Astrocyte (in vitro differentiated cells and primary cell): Measurements from ENCODE around the gene ULBP1. TPM values are rescaled to one million over a fixed set of nuclear protein-coding genes. Genes with fewer than 3 reads are reported as not detected.

ENCODE experiments used
- DNase-seq: peaks from one replicate; pipeline ENCODE4 v3.0.0-alpha.2; 2010; ENCODE audit warnings: low read depth
- FAIRE-seq: peaks from 2 replicates; lab custom pipeline; 2011; peaks lifted over from hg19 to GRCh38; lab: Jason Lieb, UNC
- H2AFZ ChIP-seq: 2 replicates; pipeline ENCODE4 v1.6.0; 2012; ENCODE audit warnings: low read depth, low read length, inconsistent platforms
- H3K27ac ChIP-seq: 2 replicates; pipeline ENCODE4 v1.5.1; 2011; ENCODE audit warnings: low read depth, low read length, inconsistent platforms
- H3K27me3 ChIP-seq: 2 replicates; pipeline ENCODE4 v1.6.0; 2011; ENCODE audit warnings: low read length, inconsistent platforms; ENCODE audit not compliant: insufficient read depth
- H3K36me3 ChIP-seq: 2 replicates; pipeline ENCODE4 v1.5.1; 2011; ENCODE audit warnings: low read length, inconsistent platforms; ENCODE audit not compliant: insufficient read depth
- H3K4me1 ChIP-seq: 2 replicates; pipeline ENCODE4 v1.5.1; 2011; ENCODE audit warnings: low read length, inconsistent platforms; ENCODE audit not compliant: insufficient read depth
- H3K4me2 ChIP-seq: 2 replicates; pipeline ENCODE4 v1.6.0; 2012; ENCODE audit warnings: low read length, inconsistent platforms
- H3K4me3 ChIP-seq: 2 replicates; pipeline ENCODE4 v1.5.1; 2011; ENCODE audit warnings: low read depth, mild to moderate bottlenecking, low read length, inconsistent platforms; ENCODE audit not compliant: insufficient read depth
- H3K79me2 ChIP-seq: 2 replicates; pipeline ENCODE4 v1.6.0; 2012; ENCODE audit warnings: mild to moderate bottlenecking, low read length, inconsistent platforms; ENCODE audit not compliant: insufficient read depth
- H3K9ac ChIP-seq: 2 replicates; pipeline ENCODE4 v1.6.0; 2012; ENCODE audit warnings: mild to moderate bottlenecking, low read length, inconsistent platforms
- H3K9me3 ChIP-seq: 2 replicates; pipeline ENCODE4 v1.5.1; 2012; ENCODE audit warnings: low read depth, mild to moderate bottlenecking, low read length, inconsistent platforms; ENCODE audit not compliant: insufficient read depth
- H4K20me1 ChIP-seq: 2 replicates; pipeline ENCODE4 v1.6.0; 2012; ENCODE audit warnings: low read length, inconsistent platforms; ENCODE audit not compliant: insufficient read depth
- H3K27ac Mint-ChIP-seq: one replicate; pipeline ENCODE4 v1.8.0; 2021; ENCODE audit warnings: mild to moderate bottlenecking, mixed read lengths; ENCODE audit not compliant: unreplicated experiment
- H3K27me3 Mint-ChIP-seq: one replicate; pipeline ENCODE4 v1.8.0; 2021; ENCODE audit warnings: low read depth, mixed read lengths; ENCODE audit not compliant: unreplicated experiment
- H3K36me3 Mint-ChIP-seq: one replicate; pipeline ENCODE4 v1.8.0; 2021; ENCODE audit warnings: low read depth, mixed read lengths; ENCODE audit not compliant: unreplicated experiment
- H3K4me1 Mint-ChIP-seq: one replicate; pipeline ENCODE4 v1.8.0; 2021; ENCODE audit warnings: low read depth, mixed read lengths; ENCODE audit not compliant: unreplicated experiment
- H3K4me3 Mint-ChIP-seq: one replicate; pipeline ENCODE4 v1.8.0; 2021; ENCODE audit warnings: mild to moderate bottlenecking, moderate library complexity, mixed read lengths; ENCODE audit not compliant: unreplicated experiment
- H3K9me3 Mint-ChIP-seq: one replicate; pipeline ENCODE4 v1.8.0; 2021; ENCODE audit warnings: mild to moderate bottlenecking, mixed read lengths; ENCODE audit not compliant: unreplicated experiment
- EZH2 ChIP-seq: IDR thresholded peaks from 2 replicates; pipeline ENCODE4 v1.6.1; 2012; ENCODE audit warnings: mild to moderate bottlenecking, low read length, inconsistent platforms; ENCODE audit not compliant: insufficient read depth
- total RNA-seq: library from RNA; stranded (reverse); gene quantifications from 2 replicates; pipeline ENCODE4 v1.2.1, GENCODE V29; 2021
- TF ChIP-seq, protein P1 (sequence below): IDR thresholded peaks from 2 replicates; pipeline ENCODE4 v1.5.1; 2011; ENCODE audit warnings: low read depth, mild to moderate bottlenecking, inconsistent platforms, low read length, moderate library complexity; ENCODE audit not compliant: insufficient read depth

Gene ULBP1
- total RNA-seq, 1 donor from 2014 or later: 7.4 TPM

DNA sequence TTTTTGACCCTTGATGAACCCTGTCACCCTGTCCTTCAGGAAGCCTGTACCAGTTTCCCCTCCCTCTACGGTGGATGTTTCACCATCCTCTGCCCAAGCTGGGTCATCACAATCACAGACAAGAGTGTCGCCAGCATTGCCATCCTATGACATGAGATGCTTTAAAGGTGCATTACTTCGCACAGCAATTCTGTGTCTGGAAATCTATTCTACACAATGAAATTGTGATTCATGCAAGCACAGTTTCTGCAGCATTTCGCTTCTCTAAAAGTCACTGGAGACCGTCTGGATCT is 24.4 kb upstream of the ULBP1 start:
- H3K9ac ChIP-seq: no peak overlapping the region
- Mint-ChIP-seq H3K27ac (peak overlapping the region; percentile 50), H3K4me1 (peaks cover 6% of the 10 kb centered on the region), H3K27me3 (peaks cover 82% of the 10 kb centered on the region), H3K36me3 (no peaks in the 10 kb centered on the region), H3K9me3 (peaks cover 10% of the 10 kb centered on the region), H3K4me3 (peak overlapping the region; percentile 77)
- H3K27ac ChIP-seq: no peak overlapping the region
- H3K4me2 ChIP-seq: peak overlapping the region; percentile 90
- H4K20me1 ChIP-seq: peaks cover 4% of the 10 kb centered on the region
- no peaks in the 10 kb centered on the region for H3K36me3 ChIP-seq
- peaks cover 10% of the 10 kb centered on the region for H3K4me1 ChIP-seq
- DNase-seq (no peak), FAIRE-seq (no peak)
- TF ChIP-seq, protein P1, sequence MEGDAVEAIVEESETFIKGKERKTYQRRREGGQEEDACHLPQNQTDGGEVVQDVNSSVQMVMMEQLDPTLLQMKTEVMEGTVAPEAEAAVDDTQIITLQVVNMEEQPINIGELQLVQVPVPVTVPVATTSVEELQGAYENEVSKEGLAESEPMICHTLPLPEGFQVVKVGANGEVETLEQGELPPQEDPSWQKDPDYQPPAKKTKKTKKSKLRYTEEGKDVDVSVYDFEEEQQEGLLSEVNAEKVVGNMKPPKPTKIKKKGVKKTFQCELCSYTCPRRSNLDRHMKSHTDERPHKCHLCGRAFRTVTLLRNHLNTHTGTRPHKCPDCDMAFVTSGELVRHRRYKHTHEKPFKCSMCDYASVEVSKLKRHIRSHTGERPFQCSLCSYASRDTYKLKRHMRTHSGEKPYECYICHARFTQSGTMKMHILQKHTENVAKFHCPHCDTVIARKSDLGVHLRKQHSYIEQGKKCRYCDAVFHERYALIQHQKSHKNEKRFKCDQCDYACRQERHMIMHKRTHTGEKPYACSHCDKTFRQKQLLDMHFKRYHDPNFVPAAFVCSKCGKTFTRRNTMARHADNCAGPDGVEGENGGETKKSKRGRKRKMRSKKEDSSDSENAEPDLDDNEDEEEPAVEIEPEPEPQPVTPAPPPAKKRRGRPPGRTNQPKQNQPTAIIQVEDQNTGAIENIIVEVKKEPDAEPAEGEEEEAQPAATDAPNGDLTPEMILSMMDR: no peak
- TF ChIP-seq EZH2: no peak
- H2AFZ ChIP-seq: no peak overlapping the region
- H3K79me2 ChIP-seq: no peaks in the 10 kb centered on the region
- H3K27me3 ChIP-seq: peaks cover 64% of the 10 kb centered on the region
- H3K9me3 ChIP-seq: no peaks in the 10 kb centered on the region
- no peak overlapping the region for H3K4me3 ChIP-seq

DNA sequence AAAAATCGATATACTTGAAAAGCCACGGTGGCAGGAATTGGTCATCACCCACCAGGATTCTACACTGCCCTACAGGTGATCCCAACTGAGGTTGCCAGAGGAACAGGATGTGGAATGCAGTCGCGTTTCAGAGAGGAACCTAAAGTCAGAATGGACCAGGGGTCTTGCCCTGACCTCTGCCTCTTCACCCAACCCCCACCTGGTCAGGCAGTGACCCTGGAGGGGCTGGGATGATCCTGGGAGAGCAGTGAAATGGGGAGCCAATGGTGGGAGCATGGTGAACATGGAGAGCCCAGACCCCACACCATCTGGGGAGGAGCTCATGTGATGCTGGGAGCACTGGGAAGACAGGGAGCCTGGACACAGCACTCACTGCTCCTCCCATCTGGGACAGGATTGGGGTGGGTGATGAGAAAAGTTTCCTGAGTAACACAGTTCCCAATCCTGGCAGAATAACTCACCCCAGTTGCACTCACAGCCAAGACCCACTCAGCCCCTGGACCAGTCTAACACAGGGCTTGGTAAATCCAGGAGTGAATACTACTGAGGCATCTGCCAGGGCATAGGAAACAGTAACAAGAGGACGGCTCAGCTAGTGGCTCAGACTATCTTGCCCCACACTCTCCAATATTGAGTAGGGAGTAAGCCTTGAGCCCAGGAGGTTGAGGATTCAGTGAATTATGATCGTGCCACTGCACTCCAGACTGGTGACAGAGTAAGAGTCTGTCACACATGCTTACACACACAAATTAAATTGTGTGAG is 23.7 kb upstream of the ULBP1 start:
- Histone ChIP-seq H3K4me2 (no peak overlapping the region), H3K27ac (no peak overlapping the region), H3K27me3 (peaks cover 58% of the 10 kb centered on the region), H3K79me2 (no peaks in the 10 kb centered on the region), H3K4me1 (peaks cover 10% of the 10 kb centered on the region), H3K36me3 (no peaks in the 10 kb centered on the region), H3K9ac (no peak overlapping the region), H2AFZ (no peak overlapping the region), H4K20me1 (peaks cover 4% of the 10 kb centered on the region), H3K4me3 (no peak overlapping the region), H3K9me3 (no peaks in the 10 kb centered on the region)
- H3K27ac Mint-ChIP-seq: no peak overlapping the region
- H3K4me3 Mint-ChIP-seq: no peak overlapping the region
- DNase-seq (no peak), FAIRE-seq (no peak)
- peaks cover 10% of the 10 kb centered on the region for H3K9me3 Mint-ChIP-seq
- no peaks in the 10 kb centered on the region for H3K36me3 Mint-ChIP-seq
- peaks cover 76% of the 10 kb centered on the region for H3K27me3 Mint-ChIP-seq
- no peak for TF ChIP-seq EZH2
- TF ChIP-seq, protein P1: no peak
- peaks cover 6% of the 10 kb centered on the region for H3K4me1 Mint-ChIP-seq

DNA sequence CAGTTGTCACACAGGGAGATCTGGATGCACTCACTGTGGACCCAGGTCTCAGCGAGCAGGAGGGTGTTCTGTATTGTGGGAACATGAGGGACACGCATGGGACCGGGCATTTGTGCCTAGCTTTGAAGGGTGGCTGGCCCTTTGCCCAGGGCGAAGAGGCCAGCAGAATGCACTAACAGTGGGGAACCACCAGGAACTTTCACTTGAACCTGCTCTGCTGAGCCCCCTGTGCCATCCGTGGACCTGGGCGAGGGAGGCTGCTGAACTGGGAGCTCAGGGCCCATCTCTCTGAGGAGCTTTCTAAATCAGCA is 23.1 kb upstream of the ULBP1 start:
- Histone ChIP-seq H3K79me2 (no peaks in the 10 kb centered on the region), H2AFZ (no peak overlapping the region), H3K4me3 (no peak overlapping the region), H4K20me1 (peaks cover 4% of the 10 kb centered on the region), H3K27ac (no peak overlapping the region), H3K9me3 (no peaks in the 10 kb centered on the region), H3K4me2 (no peak overlapping the region), H3K4me1 (peaks cover 10% of the 10 kb centered on the region), H3K36me3 (no peaks in the 10 kb centered on the region), H3K27me3 (peaks cover 52% of the 10 kb centered on the region), H3K9ac (no peak overlapping the region)
- no peak overlapping the region for H3K27ac Mint-ChIP-seq
- TF ChIP-seq EZH2: peak; percentile 36
- TF ChIP-seq, protein P1: no peak
- H3K36me3 Mint-ChIP-seq: peaks cover 2% of the 10 kb centered on the region
- H3K9me3 Mint-ChIP-seq: peaks cover 10% of the 10 kb centered on the region
- H3K27me3 Mint-ChIP-seq: peaks cover 75% of the 10 kb centered on the region
- H3K4me3 Mint-ChIP-seq: peak overlapping the region; percentile 64
- FAIRE-seq: no peak
- peaks cover 4% of the 10 kb centered on the region for H3K4me1 Mint-ChIP-seq
- DNase-seq: no peak
